Measurements from ENCODE around the gene GPC1.

Gene GPC1

DNA sequence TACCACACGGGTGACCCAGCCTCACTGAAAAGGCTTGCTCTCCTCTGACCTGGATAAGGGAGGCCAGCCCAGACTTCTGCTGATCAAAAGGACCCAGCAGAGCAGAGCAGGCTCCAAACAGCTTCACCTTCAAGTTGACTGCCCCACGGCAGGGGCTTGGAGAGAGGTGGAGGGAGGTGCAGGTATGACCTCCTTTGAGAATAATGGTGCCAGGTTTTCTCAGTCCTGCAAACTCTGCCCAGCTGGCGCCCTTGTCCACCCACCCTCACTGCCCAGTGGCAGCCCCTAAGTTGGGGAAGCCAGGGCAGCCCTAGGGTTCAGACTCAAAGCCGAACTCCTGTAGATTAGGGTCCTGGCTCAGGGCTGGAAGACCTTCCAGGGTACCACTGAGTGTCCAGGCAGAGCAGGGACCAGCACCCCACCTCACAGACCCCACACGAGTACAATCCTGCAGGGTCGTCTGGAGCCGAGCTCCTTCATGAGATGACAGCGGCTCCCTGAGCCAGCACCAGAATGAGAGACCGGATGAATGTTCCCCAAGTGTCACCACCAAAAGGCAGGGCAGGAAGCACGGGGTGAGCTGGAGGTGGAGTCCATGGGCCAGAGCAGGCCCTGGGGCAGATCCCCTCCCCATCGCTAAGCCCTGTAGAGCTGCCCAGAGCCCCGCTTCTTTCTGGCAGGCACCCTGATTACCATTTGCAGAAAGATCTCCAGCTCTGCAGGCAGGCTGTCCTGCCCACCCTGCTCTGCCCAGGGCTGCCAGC lies 3.6 kb upstream of the GPC1 start:
- DNase-seq = no peak

DNA sequence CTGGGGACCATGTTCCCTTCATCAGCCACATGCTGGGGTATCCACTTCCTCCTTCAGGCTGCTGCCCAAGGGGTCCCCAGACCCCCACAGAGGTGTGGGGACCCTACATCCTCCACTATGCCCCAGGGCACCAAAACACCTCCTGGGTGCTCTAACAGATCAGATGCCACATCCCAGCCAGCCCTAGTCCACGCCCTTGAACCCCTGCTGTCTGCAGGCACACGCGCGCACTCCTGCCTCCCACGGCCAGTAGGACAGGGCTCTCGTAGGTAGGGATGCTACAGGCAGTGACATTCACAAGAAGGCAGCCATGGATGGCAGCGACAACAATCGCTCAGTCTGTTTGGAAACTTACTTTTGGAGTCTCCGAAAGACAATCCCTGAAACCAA lies 3.0 kb upstream of the GPC1 start:
- DNase-seq = no peak

DNA sequence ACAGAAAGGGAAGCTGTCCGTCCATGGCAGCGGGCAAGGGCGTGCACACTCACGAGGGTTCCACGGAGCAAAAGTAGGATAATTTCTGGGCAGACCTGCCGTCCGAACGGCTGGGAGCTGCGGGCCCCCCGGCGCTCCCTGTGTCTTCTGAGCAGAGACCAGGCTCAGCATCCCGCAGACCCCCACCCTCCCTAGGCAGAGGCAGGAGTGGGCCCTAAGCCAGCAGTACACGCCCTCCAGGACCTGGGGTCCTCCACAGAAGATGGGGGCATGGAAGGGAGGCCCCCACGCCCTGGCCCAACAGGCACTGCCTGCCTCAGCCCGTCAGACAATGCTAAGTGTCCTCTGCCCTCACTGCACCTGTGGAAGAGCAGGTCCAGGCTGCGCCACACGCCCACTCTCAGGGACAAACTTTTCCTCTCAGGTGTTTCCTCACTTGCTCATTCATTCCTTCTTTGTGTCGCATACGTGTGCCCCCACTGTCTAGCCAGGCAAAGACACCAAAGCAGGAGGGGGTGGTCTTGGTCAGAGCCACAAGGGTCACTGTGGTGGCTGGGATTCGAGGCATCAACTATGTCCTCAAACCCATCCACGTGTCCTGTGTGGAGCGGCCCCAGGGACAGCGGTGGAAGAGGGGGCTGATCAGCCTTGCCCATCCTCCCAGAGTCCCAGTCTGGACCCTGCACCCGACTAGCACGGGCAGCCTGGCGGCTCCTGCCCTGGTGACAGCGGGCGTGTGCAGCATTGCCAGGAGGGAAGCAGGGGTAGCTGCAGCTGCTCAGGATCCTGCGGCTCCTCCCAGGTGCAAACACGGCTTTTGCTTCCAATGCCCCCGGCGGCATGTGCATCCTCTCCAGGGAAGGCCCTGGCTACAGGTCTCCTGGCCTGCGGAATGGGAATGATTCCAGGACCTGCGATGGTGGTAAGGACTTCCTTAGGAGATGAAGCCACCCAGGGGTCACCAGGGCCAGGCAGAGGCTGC lies 2.4 kb upstream of the GPC1 start:
- no peak for DNase-seq

GRCh38 chr2:240433973-240434727 lies 1.3 kb upstream of the GPC1 start:
- DNase-seq = no peak

GRCh38 chr2:240434728-240435456 lies 571 bp upstream of the GPC1 start:
- peak; percentile 74 to 89 (median 87) for DNase-seq

DNA sequence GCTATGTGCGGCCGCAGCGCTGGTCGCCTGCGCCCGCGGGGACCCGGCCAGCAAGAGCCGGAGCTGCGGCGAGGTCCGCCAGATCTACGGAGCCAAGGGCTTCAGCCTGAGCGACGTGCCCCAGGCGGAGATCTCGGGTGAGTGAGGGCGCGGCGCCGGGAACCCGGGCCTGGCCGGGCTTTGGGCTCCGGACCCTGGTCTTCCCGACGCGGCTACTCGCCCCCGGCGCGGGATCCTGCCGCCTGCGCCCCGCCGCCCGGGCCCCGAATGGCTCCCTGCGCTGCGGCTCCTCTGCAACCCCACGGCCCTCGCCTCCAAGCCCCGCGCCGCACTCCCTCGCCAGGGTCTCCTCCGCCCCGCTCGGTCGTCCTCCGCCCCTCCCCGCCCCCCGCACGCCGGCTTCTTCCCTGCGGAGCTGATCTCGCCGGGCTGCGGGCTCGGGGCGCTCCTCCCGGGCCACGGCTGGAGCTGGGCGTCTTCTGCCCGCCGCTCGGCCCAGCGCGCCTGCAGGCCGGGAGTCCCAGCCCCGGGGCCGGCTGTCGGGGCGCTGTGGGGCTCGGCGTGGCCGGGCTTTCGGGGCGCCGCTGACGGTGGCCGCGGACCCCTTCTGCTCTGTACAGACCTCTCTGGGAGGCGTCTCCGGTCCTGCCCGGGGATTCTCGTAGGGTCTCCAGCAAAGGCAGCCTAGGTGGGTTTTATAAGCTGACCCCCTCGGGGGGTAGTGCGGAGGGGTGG lies 652 bp downstream of the GPC1 start:
- DNase-seq = peak in 2 of 3 experiments; percentile 65 to 74

- peak in 2 of 3 experiments; percentile 53 to 57 for DNase-seq
Measured at GRCh38 chr2:240436683-240437550, 1.5 kb downstream of the GPC1 start.

GRCh38 chr2:240437551-240437860 lies 2.0 kb downstream of the GPC1 start:
- DNase-seq = no peak

DNA sequence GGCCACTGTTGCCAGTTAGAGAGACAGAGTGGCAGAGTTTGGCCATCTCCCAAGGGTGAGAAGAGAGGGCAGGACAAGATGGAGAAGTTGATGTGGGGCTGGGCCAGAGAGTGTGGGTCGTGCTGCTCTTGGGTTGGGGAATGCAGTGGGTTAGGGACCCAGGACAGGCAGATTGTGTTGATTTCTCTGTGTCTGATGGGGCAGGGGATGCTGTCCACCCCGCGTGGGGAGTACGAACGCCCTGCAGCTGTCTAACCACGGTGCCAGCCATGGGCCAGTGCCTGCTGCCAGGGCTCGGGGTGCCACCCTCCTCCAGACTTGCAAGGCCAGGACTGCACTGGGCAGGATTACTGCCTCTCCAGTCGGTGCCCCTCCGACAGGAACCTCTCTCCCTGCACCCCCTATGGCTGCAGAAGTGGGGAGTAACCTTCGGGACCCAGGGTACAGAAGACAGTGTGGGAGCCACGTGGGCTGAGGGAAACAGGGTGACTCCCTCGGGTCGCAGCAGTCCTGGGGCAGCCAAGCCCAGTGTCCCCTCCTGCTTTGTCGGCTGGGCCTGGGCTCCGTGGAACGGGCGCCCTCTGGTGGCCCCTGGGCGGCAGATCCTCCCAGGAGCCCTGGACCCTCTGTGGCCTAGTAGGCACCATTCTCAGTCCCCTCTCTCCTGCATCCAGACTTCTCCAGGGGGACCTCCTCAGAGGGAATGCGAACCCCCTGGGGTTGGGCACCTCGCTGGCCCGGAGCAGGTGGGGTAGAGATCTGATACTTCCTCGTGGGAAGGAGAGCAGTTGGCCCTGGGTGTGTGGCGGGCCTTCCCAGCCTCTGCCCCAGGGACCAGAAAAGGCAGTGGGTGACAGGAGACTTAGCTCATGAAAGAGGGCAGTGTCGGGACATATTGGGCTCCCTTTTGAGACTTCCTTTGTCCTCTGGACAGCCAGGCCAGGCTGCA lies 2.7 kb downstream of the GPC1 start:
- DNase-seq = peak; percentile 22 to 62 (median 50)

DNA sequence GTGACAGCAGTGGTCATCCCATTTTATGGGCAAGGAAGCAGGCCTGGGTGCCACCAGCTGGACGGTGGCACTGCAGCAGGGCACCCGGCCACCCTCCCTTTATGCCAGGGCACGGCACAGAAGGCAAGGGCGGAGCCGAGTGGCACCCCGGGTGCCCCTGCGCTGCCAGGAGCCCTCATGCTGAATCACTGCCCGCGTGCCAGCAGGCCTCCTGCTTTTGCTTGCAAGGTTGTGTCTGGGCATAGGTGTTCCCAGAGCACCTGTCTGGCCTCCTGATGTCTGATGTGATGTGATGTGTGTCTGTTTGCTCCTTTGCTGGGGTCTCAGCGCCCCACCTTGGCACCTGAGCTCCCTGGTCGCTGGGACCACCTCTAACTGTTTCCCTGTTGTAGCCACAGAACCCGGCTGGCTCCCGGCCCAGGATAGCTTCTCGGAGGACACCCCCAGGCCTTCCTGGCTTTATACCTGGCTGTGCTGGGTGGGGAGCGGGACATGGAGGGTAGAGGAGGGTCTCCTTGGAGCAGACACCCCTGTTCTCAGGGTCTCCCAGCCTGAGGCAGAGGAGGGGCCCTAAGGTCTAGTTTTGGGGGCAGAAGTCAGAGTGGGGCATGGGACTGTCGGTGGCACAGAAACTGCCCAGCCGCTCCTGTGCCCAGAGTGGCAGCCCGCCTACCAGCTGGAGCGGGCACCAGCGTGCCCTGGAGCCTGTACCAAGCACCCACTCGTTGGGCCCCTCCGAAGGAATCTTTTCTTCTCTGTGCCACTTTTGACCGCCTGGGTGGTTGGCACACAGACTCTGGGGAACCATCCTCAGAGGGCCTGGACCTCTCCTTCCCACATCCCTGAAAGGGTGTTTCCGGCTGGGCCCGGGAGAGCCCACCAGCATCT lies 3.6 kb downstream of the GPC1 start:
- no peak for DNase-seq

- DNase-seq = no peak
Measured at GRCh38 chr2:240439698-240440151, 4.3 kb downstream of the GPC1 start.

GRCh38 chr2:240440251-240440650 lies 4.8 kb downstream of the GPC1 start:
- DNase-seq = no peak

DNA sequence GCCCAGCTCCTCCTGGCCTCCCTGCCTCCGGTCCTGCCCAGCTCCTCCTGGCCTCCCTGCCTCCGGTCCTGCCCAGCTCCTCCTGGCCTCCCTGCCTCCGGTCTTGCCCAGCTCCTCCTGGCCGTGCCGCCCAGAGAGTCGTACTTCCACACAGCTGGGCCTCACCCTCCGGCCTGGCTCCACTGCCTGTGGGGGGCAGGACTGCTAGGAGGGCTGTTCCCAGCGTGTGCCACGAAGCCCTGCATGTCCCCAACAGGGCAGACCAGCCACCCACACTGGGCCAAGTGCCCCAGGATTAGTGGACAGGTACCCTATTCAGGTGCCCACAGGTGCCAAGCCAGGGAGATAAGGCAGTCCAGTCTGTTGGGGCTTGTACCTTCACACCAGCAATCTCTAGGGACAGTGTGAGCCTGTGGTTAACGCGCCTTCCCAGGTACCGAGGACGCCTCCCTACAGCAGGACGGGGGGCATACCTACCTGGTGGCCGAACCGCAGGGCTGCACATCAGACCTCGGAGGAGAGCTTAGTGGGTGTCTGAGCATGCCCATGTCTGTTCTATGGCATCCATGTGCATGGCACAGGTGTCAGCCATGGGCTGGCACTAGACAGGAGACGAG lies 5.3 kb downstream of the GPC1 start:
- no peak for DNase-seq

DNA sequence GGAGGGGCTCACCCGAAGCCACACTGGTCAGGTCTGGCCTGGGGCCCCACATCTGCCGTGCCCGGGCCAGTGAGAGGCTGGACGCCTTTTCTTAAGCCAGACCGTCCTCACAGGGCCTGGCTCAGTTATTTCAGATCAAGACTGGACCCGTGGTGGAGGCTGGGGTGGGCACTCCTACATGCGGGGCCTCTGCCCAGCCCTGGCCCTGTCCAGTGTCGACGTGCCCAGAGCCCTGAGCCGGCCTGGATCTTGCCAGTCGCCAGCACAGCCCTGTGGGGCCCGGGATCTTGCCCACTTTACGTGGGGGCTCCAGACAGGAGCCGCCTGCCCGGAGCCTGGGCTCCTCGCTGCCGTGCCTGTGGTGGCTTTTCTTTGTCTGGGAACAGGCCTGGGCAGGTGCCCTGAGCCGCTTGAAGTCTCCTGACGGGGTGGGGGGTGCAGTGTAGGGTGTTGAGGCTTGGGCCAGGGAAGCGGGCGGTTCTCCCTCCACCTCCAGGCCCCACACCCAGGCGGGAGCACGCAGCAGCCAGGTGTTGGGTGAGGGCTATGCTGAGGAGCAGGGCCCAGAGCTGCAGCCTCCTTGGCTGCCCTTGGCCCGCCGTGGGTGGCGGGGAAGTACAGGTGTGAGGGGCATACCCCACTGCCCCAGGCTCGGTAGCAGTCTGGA lies 6.0 kb downstream of the GPC1 start:
- DNase-seq = no peak

GRCh38 chr2:240441993-240442411 lies 6.5 kb downstream of the GPC1 start:
- DNase-seq = no peak

DNA sequence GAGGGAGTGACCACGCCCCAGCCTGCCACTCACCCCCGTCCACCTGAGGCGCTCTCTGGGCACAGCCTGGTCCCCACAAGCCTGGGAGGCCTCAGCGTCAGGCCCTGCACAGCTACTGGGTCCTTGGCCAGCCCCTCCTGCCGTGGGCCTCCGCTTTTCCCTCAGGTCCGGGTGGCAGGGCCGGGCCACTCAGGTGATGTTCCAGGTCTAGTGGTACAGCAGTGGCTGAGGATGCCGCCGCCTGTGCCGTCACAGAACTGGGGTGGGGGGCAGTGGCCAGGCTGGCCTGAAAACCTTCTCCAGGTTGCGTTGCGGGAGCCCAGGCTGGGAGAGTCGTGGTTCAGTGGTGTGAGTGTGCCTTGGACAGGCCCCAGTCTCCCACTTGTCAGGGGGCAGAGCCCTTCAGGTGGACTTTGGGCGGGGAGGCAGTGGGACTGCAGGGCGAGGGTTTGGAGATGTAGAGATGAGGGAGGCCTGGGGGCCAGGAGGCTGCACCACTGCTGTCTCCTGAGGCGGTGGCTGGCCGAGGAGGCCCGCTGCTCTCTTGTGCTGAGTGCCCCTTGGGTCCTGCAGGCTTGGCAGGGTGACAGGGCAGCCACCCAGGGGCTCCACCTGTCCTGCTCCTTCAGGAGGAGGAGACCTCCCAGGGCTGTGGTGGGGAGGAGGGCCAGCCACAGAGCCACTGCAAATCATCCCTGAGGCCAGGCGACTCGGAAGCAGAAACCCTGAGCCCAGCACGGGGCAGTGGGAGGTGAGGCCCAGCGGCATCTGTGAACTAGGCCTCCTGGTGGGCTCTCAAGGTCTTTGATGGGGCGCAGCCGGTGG lies 7.6 kb downstream of the GPC1 start:
- DNase-seq = no peak

Measured in NCI-H1417 (cell line).